Activated CD4-positive, alpha-beta T cell treated with anti-CD3 and anti-CD28 coated beads, Interleukin-2, amount 10 ng/mL, durations not matched to agents 24 days and 14 days (primary cell): ENCODE data around the gene LTB4R. TPM values are rescaled to one million over a fixed set of nuclear protein-coding genes. Genes with fewer than 3 reads are reported as not detected.

ENCODE experiments used
- DNase-seq: peaks from one replicate; pipeline ENCODE4 v3.0.0; 2022
- H3K27ac Mint-ChIP-seq: one replicate; pipeline ENCODE4 v1.8.0; 2022; ENCODE audit warnings: mild to moderate bottlenecking, mixed read lengths
- H3K27me3 Mint-ChIP-seq: one replicate; pipeline ENCODE4 v1.8.0; 2022; ENCODE audit warnings: mixed read lengths
- H3K36me3 Mint-ChIP-seq: one replicate; pipeline ENCODE4 v1.8.0; 2022; ENCODE audit warnings: low read depth, mild to moderate bottlenecking, mixed read lengths
- H3K4me1 Mint-ChIP-seq: one replicate; pipeline ENCODE4 v1.8.0; 2021; ENCODE audit warnings: mixed read lengths
- H3K4me3 Mint-ChIP-seq: one replicate; pipeline ENCODE4 v1.8.0; 2022; ENCODE audit warnings: mild to moderate bottlenecking, moderate library complexity, mixed read lengths
- H3K9me3 Mint-ChIP-seq: one replicate; pipeline ENCODE4 v1.8.0; 2021; ENCODE audit warnings: mixed read lengths
- intact Hi-C: fragments of 100-400 bp; cut with micrococcal nuclease; formaldehyde crosslinking; loops from one replicate; pipeline ENCODE4 v1.15.1; 2023
- total RNA-seq: library from RNA; stranded (reverse); gene quantifications from 2 replicates; pipeline ENCODE4 v1.2.3, GENCODE V29; 2022

Gene LTB4R
- total RNA-seq, 1 donor from 2014 or later: 12.2 TPM

GRCh38 chr14:24283796-24284460 is 27.4 kb upstream of the LTB4R start:
- Mint-ChIP-seq H3K4me3 (no peak overlapping the region), H3K9me3 (no peaks in the 10 kb centered on the region), H3K36me3 (peaks cover 2% of the 10 kb centered on the region), H3K27ac (no peak overlapping the region), H3K27me3 (peaks cover 16% of the 10 kb centered on the region), H3K4me1 (peaks cover 18% of the 10 kb centered on the region)
- no peak for DNase-seq
- intact Hi-C loops: no loop called here

- peaks cover 3% of the 10 kb centered on the region for H3K36me3 Mint-ChIP-seq
- no peak for DNase-seq
- peaks cover 15% of the 10 kb centered on the region for H3K4me1 Mint-ChIP-seq
- intact Hi-C loops: no loop called here
- no peaks in the 10 kb centered on the region for H3K9me3 Mint-ChIP-seq
- no peak overlapping the region for H3K4me3 Mint-ChIP-seq
- H3K27ac Mint-ChIP-seq: no peak overlapping the region
- H3K27me3 Mint-ChIP-seq: peaks cover 16% of the 10 kb centered on the region
Measured at GRCh38 chr14:24284501-24285035, 26.7 kb upstream of the LTB4R start.

- peaks cover 16% of the 10 kb centered on the region for H3K4me1 Mint-ChIP-seq
- H3K27ac Mint-ChIP-seq: no peak overlapping the region
- intact Hi-C loops: no loop called here
- peaks cover 11% of the 10 kb centered on the region for H3K36me3 Mint-ChIP-seq
- H3K4me3 Mint-ChIP-seq: no peak overlapping the region
- H3K9me3 Mint-ChIP-seq: no peaks in the 10 kb centered on the region
- H3K27me3 Mint-ChIP-seq: peaks cover 16% of the 10 kb centered on the region
- DNase-seq: no peak
Measured at GRCh38 chr14:24285351-24285750, 26.0 kb upstream of the LTB4R start.

- intact Hi-C loops: no loop called here
- H3K36me3 Mint-ChIP-seq: peaks cover 23% of the 10 kb centered on the region
- H3K4me3 Mint-ChIP-seq: no peak overlapping the region
- H3K4me1 Mint-ChIP-seq: peaks cover 22% of the 10 kb centered on the region
- H3K27ac Mint-ChIP-seq: no peak overlapping the region
- no peaks in the 10 kb centered on the region for H3K9me3 Mint-ChIP-seq
- no peak for DNase-seq
- peaks cover 16% of the 10 kb centered on the region for H3K27me3 Mint-ChIP-seq
Measured at GRCh38 chr14:24286996-24287395, 24.3 kb upstream of the LTB4R start.

GRCh38 chr14:24289649-24290280 is 21.5 kb upstream of the LTB4R start:
- Mint-ChIP-seq H3K27me3 (peaks cover 19% of the 10 kb centered on the region), H3K4me3 (no peak overlapping the region), H3K9me3 (no peaks in the 10 kb centered on the region), H3K4me1 (peaks cover 22% of the 10 kb centered on the region), H3K27ac (no peak overlapping the region), H3K36me3 (peaks cover 33% of the 10 kb centered on the region)
- DNase-seq: peak; percentile 79
- intact Hi-C loops: loop anchor here (1.0 to 2.0 kb wide), 2 partner anchors 15 to 43 kb away; no protein-coding TSS in a partner anchor

DNA sequence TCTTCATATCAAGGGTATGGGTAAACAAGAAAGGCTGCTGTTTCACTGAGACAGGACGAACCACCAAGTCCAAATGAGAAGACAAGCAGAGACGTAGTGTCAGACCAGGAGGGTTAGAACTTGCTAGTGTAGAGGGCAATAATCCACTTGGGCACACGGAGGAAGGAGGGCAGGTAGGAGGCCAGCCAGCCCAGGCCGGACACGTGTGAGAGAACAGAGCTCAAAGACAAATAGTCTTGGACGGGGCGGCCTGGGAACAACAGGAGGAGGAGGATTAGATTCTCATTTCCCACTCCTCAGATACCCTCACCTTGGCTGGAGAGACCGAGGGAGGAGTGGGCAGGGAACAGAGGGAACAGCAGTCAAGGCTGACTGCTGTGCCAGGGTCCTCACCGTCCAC is 20.6 kb upstream of the LTB4R start:
- DNase-seq: no peak
- Mint-ChIP-seq H3K27ac (no peak overlapping the region), H3K27me3 (peaks cover 15% of the 10 kb centered on the region), H3K4me1 (peaks cover 22% of the 10 kb centered on the region), H3K9me3 (no peaks in the 10 kb centered on the region), H3K36me3 (peaks cover 35% of the 10 kb centered on the region), H3K4me3 (no peak overlapping the region)
- intact Hi-C loops: no loop called here

DNA sequence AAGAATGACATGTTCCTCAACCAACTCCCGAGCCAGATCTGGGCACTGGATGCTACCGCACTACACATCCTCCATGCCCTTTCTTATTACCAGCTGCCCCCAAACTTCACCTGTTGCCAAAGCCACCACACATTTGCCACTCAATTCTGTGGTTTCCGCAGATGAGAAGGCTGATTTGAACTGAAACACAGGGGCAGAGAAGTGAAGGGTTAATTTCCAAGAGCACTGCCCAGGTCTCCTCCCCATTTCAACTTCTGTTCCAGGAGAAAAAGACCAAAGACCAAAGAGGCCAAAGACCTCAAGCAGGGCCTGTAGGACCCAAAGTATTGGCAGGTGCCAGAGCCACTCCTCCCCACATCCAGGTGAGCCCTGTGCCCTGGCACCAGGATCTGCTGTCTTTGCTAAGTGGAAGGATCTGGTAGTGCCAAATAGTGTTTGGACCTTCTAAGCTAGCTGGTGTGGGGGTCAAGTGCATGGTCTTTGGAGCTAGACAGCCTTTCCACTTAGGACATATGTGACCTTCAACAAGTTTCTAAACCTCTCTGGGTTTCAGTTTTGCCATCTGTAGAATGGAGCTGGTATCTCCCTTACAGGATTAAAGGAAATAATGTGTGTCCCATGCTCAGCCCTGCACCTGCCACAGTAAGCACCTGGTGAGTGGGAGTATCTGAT is 19.7 kb upstream of the LTB4R start:
- peaks cover 42% of the 10 kb centered on the region for H3K36me3 Mint-ChIP-seq
- H3K27ac Mint-ChIP-seq: no peak overlapping the region
- peaks cover 28% of the 10 kb centered on the region for H3K4me1 Mint-ChIP-seq
- DNase-seq: no peak
- intact Hi-C loops: no loop called here
- H3K4me3 Mint-ChIP-seq: no peak overlapping the region
- H3K9me3 Mint-ChIP-seq: no peaks in the 10 kb centered on the region
- H3K27me3 Mint-ChIP-seq: peaks cover 10% of the 10 kb centered on the region

DNA sequence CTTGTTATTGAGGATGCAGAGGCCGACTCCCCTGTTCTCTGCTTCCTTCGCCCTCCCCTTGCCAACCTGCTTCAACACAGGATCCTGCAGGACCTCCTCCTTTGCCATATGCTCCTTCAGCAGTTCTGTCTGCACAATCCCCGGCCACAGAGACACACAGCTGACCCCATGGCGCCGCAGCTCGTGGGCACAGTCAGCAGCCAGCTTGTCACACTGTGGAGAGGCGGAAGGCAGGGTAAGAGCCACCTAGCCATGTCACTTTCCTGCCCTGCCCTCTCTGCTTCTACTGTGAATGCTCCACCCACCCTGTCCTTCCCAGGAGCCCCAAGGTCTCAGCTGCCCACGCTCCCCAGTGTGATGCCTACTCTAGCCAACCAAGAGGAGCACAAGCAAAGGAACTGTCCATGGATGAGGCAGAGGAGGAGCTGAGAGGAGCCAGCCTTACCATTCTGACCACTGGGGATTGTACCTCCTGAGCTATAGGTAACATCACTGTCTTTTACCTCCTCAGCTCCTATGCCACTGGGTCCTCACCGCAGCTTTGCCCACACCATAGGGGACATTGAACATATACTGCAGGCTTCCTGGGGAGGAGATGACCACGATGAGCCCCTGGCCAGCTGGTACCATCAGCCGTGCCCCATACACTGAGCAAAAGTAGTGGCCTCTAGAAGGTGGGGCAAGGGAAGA is 19.0 kb upstream of the LTB4R start:
- Mint-ChIP-seq H3K36me3 (peaks cover 44% of the 10 kb centered on the region), H3K9me3 (no peaks in the 10 kb centered on the region)
- intact Hi-C loops: no loop called here

GRCh38 chr14:24293525-24293924 is 17.8 kb upstream of the LTB4R start:
- peaks cover 43% of the 10 kb centered on the region for H3K36me3 Mint-ChIP-seq
- no peaks in the 10 kb centered on the region for H3K9me3 Mint-ChIP-seq
- H3K27me3 Mint-ChIP-seq: peaks cover 2% of the 10 kb centered on the region
- no peak overlapping the region for H3K4me3 Mint-ChIP-seq
- peaks cover 35% of the 10 kb centered on the region for H3K4me1 Mint-ChIP-seq
- intact Hi-C loops: no loop called here
- no peak for DNase-seq
- H3K27ac Mint-ChIP-seq: no peak overlapping the region

More for the DNA sequence above, 19.0 kb upstream of the LTB4R start:
- H3K27me3 Mint-ChIP-seq: peaks cover 10% of the 10 kb centered on the region
- no peak overlapping the region for H3K4me3 Mint-ChIP-seq
- H3K27ac Mint-ChIP-seq: no peak overlapping the region
- peaks cover 35% of the 10 kb centered on the region for H3K4me1 Mint-ChIP-seq
- DNase-seq: no peak

- peaks cover 2% of the 10 kb centered on the region for H3K27me3 Mint-ChIP-seq
- H3K36me3 Mint-ChIP-seq: peaks cover 28% of the 10 kb centered on the region
- peak overlapping the region; percentile 83 for H3K27ac Mint-ChIP-seq
- H3K9me3 Mint-ChIP-seq: no peaks in the 10 kb centered on the region
- intact Hi-C loops: loop anchor here (1.0 to 2.0 kb wide), 3 partner anchors 22 to 80 kb away; partner anchors contain the start of gene MDP1
- H3K4me1 Mint-ChIP-seq: peaks cover 36% of the 10 kb centered on the region
- H3K4me3 Mint-ChIP-seq: peak overlapping the region; percentile 16
- peak; percentile 91 for DNase-seq
Measured at GRCh38 chr14:24296341-24297157, 14.8 kb upstream of the LTB4R start.

DNA sequence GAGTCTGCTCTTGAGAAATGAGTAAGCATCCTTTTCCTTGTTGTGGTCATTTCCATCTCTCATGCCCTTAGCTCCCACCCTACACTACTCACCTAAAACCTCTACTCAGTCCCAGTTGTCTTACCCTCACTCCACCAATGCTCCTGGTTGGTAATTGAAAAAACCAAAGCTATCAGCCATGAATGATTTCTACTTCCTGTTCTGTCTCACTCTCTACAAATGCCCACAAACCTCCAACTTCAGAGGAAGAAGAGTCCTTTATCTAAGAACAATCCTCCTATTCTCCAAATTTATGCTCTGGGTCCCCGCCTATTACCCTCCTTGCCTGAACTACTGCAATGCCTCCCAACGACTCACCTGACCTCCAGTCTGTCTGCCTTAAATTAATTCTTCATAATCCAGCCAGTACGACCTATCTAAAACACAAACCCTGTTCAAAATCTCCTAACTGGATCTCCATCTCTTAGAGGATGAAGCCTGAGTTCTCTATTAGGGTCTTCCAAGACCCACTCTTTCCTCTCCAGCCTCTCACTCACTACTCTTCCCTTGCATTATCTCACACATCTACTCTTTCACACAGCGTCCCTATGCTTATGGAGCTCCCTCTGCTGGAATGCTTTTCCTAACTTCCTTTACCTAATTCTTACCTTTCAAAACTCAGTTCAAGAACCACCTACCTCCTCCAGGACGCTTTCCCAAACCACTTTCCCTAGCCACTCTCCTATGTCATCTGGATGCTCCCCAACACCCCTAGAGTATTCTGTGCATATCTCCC is 13.9 kb upstream of the LTB4R start:
- peaks cover 36% of the 10 kb centered on the region for H3K4me1 Mint-ChIP-seq
- no peak for DNase-seq

GRCh38 chr14:24298892-24299254 is 12.4 kb upstream of the LTB4R start:
- intact Hi-C loops: loop anchor here (1.0 to 2.0 kb wide), 3 partner anchors 67 to 152 kb away; partner anchors contain the start of genes CHMP4A, GMPR2, NEDD8 and PSME2
- peaks cover 36% of the 10 kb centered on the region for H3K4me1 Mint-ChIP-seq
- peak overlapping the region; percentile 86 for H3K4me3 Mint-ChIP-seq
- H3K36me3 Mint-ChIP-seq: peaks cover 41% of the 10 kb centered on the region
- H3K27ac Mint-ChIP-seq: peak overlapping the region; percentile 91
- no peaks in the 10 kb centered on the region for H3K9me3 Mint-ChIP-seq
- peak; percentile 70 for DNase-seq
- no peaks in the 10 kb centered on the region for H3K27me3 Mint-ChIP-seq

More for the DNA sequence above, 13.9 kb upstream of the LTB4R start:
- H3K36me3 Mint-ChIP-seq: peaks cover 30% of the 10 kb centered on the region
- H3K27me3 Mint-ChIP-seq: peaks cover 2% of the 10 kb centered on the region
- H3K4me3 Mint-ChIP-seq: peak overlapping the region; percentile 48
- intact Hi-C loops: loop anchor here (1.0 to 2.0 kb wide), 2 partner anchors 54 to 81 kb away; partner anchors contain the start of gene MDP1
- peak overlapping the region; percentile 83 for H3K27ac Mint-ChIP-seq
- H3K9me3 Mint-ChIP-seq: no peaks in the 10 kb centered on the region
